Fibroblast of villous mesenchyme (primary cell): ENCODE measurements around the gene HCAR3. TPM values are rescaled to one million over a fixed set of nuclear protein-coding genes. Genes with fewer than 3 reads are reported as not detected.
"Not testable (repeated sequence)": the region's sequence is repeated elsewhere in the genome, so short reads cannot be mapped to it uniquely, and the experiment has no call there.

Experiments
- DNase-seq: peaks from one replicate; pipeline ENCODE4 v3.0.0-alpha.2; 2010; ENCODE audit warnings: low read depth
- H3K4me3 ChIP-seq: 2 replicates; pipeline ENCODE4 v1.5.1; 2011; ENCODE audit warnings: low read depth, mild to moderate bottlenecking, low read length
- total RNA-seq: library from RNA; depleted of rRNA; stranded (reverse); fragments of >200 nt; gene quantifications from 2 replicates; pipeline ENCODE4 v1.2.3, GENCODE V29; 2012
- TF ChIP-seq, protein P1 (sequence below): IDR thresholded peaks from 2 replicates; pipeline ENCODE4 v1.5.1; 2012; ENCODE audit warnings: low read depth, mild to moderate bottlenecking, low read length; ENCODE audit not compliant: insufficient read depth

HCAR3 gene
- total RNA-seq, 1 donor: not detected

GRCh38 chr12:122721057-122721545 lies 4.5 kb upstream of the HCAR3 start:
- DNase-seq: peak; percentile 47
- TF ChIP-seq, protein P1, sequence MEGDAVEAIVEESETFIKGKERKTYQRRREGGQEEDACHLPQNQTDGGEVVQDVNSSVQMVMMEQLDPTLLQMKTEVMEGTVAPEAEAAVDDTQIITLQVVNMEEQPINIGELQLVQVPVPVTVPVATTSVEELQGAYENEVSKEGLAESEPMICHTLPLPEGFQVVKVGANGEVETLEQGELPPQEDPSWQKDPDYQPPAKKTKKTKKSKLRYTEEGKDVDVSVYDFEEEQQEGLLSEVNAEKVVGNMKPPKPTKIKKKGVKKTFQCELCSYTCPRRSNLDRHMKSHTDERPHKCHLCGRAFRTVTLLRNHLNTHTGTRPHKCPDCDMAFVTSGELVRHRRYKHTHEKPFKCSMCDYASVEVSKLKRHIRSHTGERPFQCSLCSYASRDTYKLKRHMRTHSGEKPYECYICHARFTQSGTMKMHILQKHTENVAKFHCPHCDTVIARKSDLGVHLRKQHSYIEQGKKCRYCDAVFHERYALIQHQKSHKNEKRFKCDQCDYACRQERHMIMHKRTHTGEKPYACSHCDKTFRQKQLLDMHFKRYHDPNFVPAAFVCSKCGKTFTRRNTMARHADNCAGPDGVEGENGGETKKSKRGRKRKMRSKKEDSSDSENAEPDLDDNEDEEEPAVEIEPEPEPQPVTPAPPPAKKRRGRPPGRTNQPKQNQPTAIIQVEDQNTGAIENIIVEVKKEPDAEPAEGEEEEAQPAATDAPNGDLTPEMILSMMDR: no peak

DNA sequence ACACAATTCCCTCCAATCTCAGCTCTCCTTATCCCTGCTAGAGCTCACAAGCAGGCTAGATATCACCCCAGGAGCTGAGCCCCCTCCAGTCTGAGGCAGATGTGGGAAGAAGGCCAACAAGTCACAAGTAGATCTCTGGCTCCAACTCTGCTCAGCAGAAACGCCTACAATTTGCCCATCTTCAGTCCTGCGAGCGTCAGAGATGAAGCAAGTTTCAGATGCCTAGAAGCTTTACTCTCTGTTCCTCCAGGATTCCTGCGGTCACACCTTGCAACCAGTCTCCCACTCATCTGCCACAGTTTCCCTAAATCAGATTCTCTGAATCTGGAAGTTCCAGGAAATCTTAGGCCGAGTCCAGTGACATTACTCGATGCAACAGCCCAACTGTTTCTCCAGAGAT lies 1.4 kb downstream of the HCAR3 start:
- peak; percentile 93 for DNase-seq
- not testable (repeated sequence) for H3K4me3 ChIP-seq

More at GRCh38 chr12:122721057-122721545, 4.5 kb upstream of the HCAR3 start:
- no peak overlapping the region for H3K4me3 ChIP-seq

- DNase-seq, H3K4me3 ChIP-seq: not testable (repeated sequence)
Measured at GRCh38 chr12:122713491-122714188, 3.0 kb downstream of the HCAR3 start.

- DNase-seq, H3K4me3 ChIP-seq: not testable (repeated sequence)
Measured at GRCh38 chr12:122711266-122711665, 5.3 kb downstream of the HCAR3 start.

GRCh38 chr12:122710341-122710740 lies 6.3 kb downstream of the HCAR3 start:
- DNase-seq: peak; percentile 14
- H3K4me3 ChIP-seq: not testable (repeated sequence)

DNA sequence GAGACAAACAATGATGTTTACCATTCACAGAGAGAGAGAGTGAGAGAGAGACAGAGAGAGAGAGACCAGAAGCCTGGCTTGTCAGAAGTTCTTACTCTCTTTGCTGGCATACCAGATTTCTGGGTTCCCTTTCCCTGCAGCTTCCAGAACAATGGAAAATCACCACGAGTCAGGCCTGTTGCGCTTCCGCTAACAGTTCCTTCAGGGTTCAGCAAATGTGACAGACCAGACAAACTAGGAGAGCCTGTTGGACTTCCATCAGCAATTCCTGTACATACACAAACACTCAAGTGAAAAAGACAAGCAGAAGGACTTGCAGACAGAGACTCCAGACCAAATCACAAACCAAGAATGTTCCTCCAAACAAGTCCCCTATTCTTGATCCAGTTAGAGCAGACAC lies 7.3 kb downstream of the HCAR3 start:
- DNase-seq, H3K4me3 ChIP-seq: not testable (repeated sequence)

DNA sequence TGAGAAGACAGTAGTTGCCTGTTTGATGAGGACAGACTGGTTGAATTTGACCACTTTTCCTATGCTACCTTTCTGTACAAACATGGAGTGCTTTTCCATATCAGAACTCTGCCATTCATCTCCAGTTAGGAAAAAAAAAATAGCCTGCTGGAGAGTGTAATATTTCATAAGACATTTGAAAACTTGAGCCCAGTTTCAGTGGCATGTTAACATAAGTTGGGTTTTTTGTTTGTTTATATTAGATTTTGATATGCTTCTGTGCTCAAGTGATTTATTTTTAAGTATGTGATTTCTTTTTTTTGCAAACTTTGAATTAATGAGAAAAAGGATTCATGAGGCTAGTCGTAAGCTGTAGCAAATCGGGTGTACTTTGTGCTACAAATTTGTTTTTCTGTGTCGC lies 12.8 kb downstream of the HCAR3 start:
- H3K4me3 ChIP-seq: not testable (repeated sequence)
- DNase-seq: peak; percentile 54

GRCh38 chr12:122702890-122703611 lies 13.6 kb downstream of the HCAR3 start, which contains the start of gene HCAR2:
Gene HCAR2, minus strand, starts transcription at chr12:122703357. Its CDS starts 74 bp downstream, at chr12:122703283.
- not testable (repeated sequence) for H3K4me3 ChIP-seq
- peak; percentile 83 for DNase-seq

- peak; percentile 93 for DNase-seq
Measured at GRCh38 chr12:122701481-122701880, 15.1 kb downstream of the HCAR3 start.

GRCh38 chr12:122700038-122700710 lies 16.4 kb downstream of the HCAR3 start:
- DNase-seq, H3K4me3 ChIP-seq: not testable (repeated sequence)

More at GRCh38 chr12:122701481-122701880, 15.1 kb downstream of the HCAR3 start:
- not testable (repeated sequence) for H3K4me3 ChIP-seq

GRCh38 chr12:122696922-122697321 lies 19.7 kb downstream of the HCAR3 start:
- not testable (repeated sequence) for H3K4me3 ChIP-seq, DNase-seq

GRCh38 chr12:122691566-122691965 lies 25.0 kb downstream of the HCAR3 start:
- DNase-seq: no peak
- TF ChIP-seq, protein P1: no peak
- no peak overlapping the region for H3K4me3 ChIP-seq
